ENCODE data around the gene NAA80. TPM values are rescaled to one million over a fixed set of nuclear protein-coding genes. Genes with fewer than 3 reads are reported as not detected.

NAA80 gene
- total and polyA plus RNA-seq, 10 of the 15 experiments (the other 5 are each of a cell fraction or from before 2014, with no cell fraction given) = 0.48 to 12.7 (median 6.7) TPM

DNA sequence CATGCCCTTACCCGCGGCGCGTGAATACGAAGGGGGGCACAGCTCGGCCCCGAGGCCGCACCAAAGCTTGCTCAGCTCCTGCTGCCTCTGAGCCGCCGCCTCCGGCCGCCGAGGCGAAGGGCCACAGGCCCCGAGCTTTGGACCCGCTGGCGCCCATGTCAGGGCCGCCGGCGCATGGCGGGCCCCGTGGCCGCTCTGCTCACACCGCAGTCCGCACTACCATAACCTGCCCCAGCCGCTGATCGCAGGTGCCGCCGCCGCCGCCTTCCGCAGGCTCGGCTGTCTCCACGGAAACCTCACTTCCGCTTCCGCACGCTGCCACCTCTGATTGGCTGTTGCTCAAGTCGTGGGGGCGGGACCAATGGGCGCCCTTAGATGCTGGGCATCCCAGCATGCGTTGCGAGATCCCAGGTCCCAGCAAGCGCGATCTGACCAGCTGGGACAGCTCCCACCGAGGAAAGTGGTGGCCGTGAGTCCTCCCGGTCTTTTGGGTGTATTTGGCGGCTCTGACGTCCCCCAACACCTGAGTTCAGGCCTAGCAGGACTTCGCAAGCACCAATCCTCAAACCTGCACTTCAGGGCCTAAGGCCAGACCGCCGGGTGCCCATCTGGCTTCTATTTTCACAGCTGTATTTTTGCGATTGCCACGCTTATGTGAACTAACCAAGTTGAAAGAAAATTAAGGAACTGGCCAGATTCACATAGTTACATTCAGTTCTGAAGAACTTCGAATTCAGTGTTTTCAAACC lies 28.9 kb upstream of the NAA80 start, which contains the start of gene TUSC2 (continued):
- TF ChIP-seq, protein P1, sequence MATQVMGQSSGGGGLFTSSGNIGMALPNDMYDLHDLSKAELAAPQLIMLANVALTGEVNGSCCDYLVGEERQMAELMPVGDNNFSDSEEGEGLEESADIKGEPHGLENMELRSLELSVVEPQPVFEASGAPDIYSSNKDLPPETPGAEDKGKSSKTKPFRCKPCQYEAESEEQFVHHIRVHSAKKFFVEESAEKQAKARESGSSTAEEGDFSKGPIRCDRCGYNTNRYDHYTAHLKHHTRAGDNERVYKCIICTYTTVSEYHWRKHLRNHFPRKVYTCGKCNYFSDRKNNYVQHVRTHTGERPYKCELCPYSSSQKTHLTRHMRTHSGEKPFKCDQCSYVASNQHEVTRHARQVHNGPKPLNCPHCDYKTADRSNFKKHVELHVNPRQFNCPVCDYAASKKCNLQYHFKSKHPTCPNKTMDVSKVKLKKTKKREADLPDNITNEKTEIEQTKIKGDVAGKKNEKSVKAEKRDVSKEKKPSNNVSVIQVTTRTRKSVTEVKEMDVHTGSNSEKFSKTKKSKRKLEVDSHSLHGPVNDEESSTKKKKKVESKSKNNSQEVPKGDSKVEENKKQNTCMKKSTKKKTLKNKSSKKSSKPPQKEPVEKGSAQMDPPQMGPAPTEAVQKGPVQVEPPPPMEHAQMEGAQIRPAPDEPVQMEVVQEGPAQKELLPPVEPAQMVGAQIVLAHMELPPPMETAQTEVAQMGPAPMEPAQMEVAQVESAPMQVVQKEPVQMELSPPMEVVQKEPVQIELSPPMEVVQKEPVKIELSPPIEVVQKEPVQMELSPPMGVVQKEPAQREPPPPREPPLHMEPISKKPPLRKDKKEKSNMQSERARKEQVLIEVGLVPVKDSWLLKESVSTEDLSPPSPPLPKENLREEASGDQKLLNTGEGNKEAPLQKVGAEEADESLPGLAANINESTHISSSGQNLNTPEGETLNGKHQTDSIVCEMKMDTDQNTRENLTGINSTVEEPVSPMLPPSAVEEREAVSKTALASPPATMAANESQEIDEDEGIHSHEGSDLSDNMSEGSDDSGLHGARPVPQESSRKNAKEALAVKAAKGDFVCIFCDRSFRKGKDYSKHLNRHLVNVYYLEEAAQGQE (IDR thresholded peaks at IDR 0.05; ENCODE audit: low read depth, low read length) = no peak
- TF ChIP-seq BCL11A (IDR thresholded peaks at IDR 0.05; ENCODE audit: low read depth, low read length) = no peak
- no peak for TF ChIP-seq MYB (IDR thresholded peaks at IDR 0.05; ENCODE audit: borderline replicate concordance, low read depth, low read length)
- TF ChIP-seq BRCA1 (IDR thresholded peaks at IDR 0.05; ENCODE audit: low read depth, low read length) = no peak
- no peak for TF ChIP-seq ZBED1 (IDR thresholded peaks at IDR 0.05; ENCODE audit: borderline replicate concordance)
- TF ChIP-seq, protein P2, sequence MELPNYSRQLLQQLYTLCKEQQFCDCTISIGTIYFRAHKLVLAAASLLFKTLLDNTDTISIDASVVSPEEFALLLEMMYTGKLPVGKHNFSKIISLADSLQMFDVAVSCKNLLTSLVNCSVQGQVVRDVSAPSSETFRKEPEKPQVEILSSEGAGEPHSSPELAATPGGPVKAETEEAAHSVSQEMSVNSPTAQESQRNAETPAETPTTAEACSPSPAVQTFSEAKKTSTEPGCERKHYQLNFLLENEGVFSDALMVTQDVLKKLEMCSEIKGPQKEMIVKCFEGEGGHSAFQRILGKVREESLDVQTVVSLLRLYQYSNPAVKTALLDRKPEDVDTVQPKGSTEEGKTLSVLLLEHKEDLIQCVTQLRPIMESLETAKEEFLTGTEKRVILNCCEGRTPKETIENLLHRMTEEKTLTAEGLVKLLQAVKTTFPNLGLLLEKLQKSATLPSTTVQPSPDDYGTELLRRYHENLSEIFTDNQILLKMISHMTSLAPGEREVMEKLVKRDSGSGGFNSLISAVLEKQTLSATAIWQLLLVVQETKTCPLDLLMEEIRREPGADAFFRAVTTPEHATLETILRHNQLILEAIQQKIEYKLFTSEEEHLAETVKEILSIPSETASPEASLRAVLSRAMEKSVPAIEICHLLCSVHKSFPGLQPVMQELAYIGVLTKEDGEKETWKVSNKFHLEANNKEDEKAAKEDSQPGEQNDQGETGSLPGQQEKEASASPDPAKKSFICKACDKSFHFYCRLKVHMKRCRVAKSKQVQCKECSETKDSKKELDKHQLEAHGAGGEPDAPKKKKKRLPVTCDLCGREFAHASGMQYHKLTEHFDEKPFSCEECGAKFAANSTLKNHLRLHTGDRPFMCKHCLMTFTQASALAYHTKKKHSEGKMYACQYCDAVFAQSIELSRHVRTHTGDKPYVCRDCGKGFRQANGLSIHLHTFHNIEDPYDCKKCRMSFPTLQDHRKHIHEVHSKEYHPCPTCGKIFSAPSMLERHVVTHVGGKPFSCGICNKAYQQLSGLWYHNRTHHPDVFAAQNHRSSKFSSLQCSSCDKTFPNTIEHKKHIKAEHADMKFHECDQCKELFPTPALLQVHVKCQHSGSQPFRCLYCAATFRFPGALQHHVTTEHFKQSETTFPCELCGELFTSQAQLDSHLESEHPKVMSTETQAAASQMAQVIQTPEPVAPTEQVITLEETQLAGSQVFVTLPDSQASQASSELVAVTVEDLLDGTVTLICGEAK (IDR thresholded peaks at IDR 0.05; ENCODE audit: borderline replicate concordance) = peak; percentile 90
- peak; percentile 60 for TF ChIP-seq IKZF1 (conservative IDR thresholded peaks at IDR 0.05)
- TF ChIP-seq E4F1 (IDR thresholded peaks at IDR 0.05; ENCODE audit: borderline replicate concordance, partially characterized antibody) = peak; percentile 39
- TF ChIP-seq SMAD5 (IDR thresholded peaks at IDR 0.05; ENCODE audit: low read depth) = peak; percentile 55; the same call in 1 of the 2 replicates
- TF ChIP-seq NFYA (IDR thresholded peaks at IDR 0.05; ENCODE audit: borderline replicate concordance, low read depth, low read length) = peak; percentile 9; the same call in 1 of the 2 replicates
- TF ChIP-seq PAX5 (IDR thresholded peaks at IDR 0.05; ENCODE audit: borderline replicate concordance, low read depth, low read length) = 0 out of 2 replicates have a peak, but pooled peaks have one; percentile 22
- TF ChIP-seq HCFC1 (IDR thresholded peaks at IDR 0.05; ENCODE audit: low read length) = peak; percentile 59
- TF ChIP-seq SP1 (IDR thresholded peaks at IDR 0.05; ENCODE audit: low read depth, low read length) = peak; percentile 83
- TF ChIP-seq RCOR1 (conservative IDR thresholded peaks at IDR 0.05; ENCODE audit: low read depth, low read length) = no peak
- peak; percentile 71 for TF ChIP-seq IRF3 (IDR thresholded peaks at IDR 0.05)
- peak; percentile 92 for TF ChIP-seq POLR2A (IDR thresholded peaks at IDR 0.05; ENCODE audit: low read depth, low read length)
- peak; percentile 83 for TF ChIP-seq CHD2 (IDR thresholded peaks at IDR 0.05; ENCODE audit: borderline replicate concordance, low read depth, low read length)

Data from GM12878 (cell line).